D721Med (cell line): Measurements from ENCODE around the gene GRAP.
A peak's percentile ranks its signal among the peaks of the same experiment; 100 is the strongest.
"Not testable (repeated sequence)": the region's sequence is repeated elsewhere in the genome, so short reads cannot be mapped to it uniquely, and the experiment has no call there.

Source experiments
- DNase-seq: peaks from one replicate; pipeline ENCODE4 v3.0.0; 2011; ENCODE audit warnings: low spot score; ENCODE audit not compliant: insufficient read length
- FAIRE-seq: peaks from 2 replicates; lab custom pipeline; 2011; peaks lifted over from hg19 to GRCh38; lab: Jason Lieb, UNC
- CTCF ChIP-seq: IDR thresholded peaks from 2 replicates; pipeline ENCODE4 v1.5.1; 2012; ENCODE audit warnings: mild to moderate bottlenecking, control low read depth; ENCODE audit not compliant: insufficient read depth; ENCODE audit errors: missing control alignments

GRAP gene

DNA sequence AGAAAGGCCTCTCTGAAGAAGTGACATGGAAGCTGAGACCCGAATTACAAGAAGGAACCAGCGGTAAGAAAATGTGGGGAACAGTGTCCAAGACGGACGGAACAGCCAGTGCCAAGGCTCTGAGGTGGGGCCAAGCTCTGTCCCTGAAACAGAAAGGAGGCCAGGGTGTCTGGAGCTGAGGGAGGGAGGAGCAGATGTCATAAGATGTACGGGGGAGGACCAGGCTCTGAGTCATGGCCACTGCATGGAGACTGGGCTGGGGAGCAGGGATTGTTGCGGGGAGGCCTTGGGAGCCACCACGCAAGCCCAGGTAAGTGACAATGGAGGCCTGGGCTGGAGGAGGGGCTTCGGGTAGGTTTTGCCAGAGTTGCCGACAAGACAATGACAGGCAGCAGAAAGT lies 2.1 kb downstream of the GRAP start:
- DNase-seq, FAIRE-seq: not testable (repeated sequence)

DNA sequence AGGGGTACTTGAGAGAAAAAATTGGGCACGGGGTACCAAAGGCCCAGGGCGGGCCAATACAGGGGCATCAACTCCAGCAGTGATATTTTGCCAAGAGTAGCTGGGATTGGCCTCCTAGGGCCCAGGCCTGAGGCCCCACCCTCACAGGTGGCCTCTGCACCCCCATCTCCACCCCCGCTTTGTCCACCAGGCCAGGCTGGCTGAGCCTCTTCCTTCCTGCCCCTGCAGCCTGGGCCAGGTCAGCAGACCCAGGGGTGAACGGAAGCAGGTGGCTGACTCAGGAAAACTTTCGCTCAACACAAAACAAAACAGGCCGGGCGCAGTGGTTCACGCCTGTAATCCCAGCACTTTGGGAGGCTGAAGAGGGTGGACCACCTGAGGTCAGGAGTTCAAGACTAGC lies 3.7 kb downstream of the GRAP start:
- FAIRE-seq, DNase-seq: not testable (repeated sequence)

DNA sequence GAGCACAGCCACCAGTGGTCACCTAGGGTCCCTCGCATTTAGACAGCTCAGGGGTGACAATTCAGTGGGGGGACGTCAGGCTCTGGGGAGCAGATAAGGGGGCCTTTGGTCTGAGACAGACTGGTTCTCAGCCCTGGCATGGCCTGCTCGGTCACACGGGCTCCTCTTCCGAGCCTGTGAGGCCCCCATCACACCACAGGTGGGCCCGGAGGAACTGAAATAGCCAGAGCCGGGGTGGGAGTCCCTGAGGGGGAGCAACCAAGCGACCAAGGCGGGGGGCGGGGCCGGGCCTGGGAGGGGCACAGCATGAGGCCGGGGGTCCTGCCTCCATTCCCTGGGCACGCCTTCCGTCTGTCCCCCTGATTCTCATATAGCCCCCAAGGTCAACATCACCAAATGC lies 4.4 kb downstream of the GRAP start:
- FAIRE-seq, DNase-seq: not testable (repeated sequence)

DNA sequence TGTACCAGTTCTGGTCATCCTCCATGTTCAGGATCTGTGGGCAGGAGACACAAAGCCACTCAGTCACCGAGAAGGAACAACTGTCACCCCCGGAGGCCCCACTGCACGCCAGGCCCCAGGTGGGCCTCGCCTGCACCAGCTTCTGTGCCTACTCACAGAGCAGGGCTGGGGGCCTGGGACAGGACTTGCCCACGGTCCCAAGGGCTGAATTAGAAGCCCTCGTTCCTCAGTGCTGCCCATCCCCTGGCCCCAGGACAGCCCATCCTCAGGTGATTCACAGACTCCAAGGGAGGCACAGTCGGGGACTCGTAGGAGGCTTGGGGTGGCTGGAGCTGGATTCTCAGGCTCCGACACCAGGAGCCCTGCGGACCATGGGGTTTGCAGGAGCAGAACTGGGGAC lies 4.9 kb downstream of the GRAP start:
- not testable (repeated sequence) for DNase-seq, FAIRE-seq

DNA sequence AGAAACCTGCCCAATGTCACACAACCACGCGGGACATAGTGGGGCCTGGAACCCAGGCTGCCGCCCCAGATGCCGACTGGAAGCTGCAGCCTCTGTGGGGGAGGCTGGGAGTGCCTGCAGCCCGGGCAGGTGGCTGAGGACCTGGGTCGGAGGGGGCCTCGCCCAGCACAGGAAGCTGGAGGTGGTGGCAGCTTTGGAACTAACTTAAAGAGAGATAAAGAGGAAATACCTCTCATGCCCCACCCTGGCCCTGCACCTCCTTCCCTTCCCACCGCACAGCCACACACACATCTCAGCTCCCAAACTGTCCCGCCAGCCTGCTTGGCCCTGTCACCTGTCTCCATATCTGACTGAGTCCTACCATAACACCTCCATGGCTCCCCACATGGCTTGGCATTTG lies 6.4 kb downstream of the GRAP start:
- DNase-seq, FAIRE-seq: not testable (repeated sequence)

GRCh38 chr17:19038730-19039129 lies 8.0 kb downstream of the GRAP start:
- FAIRE-seq, DNase-seq: not testable (repeated sequence)

GRCh38 chr17:19038007-19038406 lies 8.8 kb downstream of the GRAP start:
- DNase-seq, FAIRE-seq: not testable (repeated sequence)

GRCh38 chr17:19037547-19037946 lies 9.2 kb downstream of the GRAP start:
- DNase-seq, FAIRE-seq: not testable (repeated sequence)

GRCh38 chr17:19036186-19036585 lies 10.6 kb downstream of the GRAP start:
- not testable (repeated sequence) for FAIRE-seq, DNase-seq

DNA sequence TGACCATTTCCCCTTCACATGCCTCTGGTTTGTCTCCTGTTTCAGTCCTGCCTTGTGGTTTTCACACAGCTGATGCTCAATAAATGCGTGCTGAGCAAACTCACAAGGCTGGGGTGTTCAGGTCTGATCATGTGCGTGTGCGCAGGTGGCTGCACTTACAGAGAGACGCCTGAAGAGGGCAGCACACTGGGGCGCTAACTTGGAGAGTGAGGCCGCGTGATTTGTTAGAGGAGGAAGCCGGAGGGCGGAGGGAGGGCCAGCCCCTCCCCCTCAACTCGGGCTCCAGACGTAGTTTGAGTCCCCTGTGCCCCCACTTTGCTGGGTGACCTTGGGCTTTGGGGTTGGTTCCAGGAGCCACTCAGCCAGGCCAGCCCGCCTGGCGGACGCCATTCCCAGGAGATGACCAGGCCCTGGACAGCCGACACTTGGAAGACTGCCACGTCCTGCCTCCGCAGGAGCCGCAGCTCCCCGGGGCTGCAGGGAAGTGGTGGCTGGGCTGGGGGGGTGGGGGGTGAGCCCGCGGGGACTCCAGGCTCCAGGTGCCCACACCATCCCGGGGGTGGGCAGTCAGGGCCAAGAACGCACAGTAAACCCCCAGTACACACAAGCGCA lies 14.3 kb downstream of the GRAP start:
- not testable (repeated sequence) for FAIRE-seq

GRCh38 chr17:19031729-19032128 lies 15.0 kb downstream of the GRAP start:
- not testable (repeated sequence) for DNase-seq, FAIRE-seq

More for the DNA sequence above, 14.3 kb downstream of the GRAP start:
- DNase-seq, result not testable (repeated sequence)

GRCh38 chr17:19030771-19031449 lies 15.8 kb downstream of the GRAP start:
- not testable (repeated sequence) for DNase-seq, FAIRE-seq

More at GRCh38 chr17:19031729-19032128, 15.0 kb downstream of the GRAP start:
- peak; percentile 13 for TF ChIP-seq CTCF

DNA sequence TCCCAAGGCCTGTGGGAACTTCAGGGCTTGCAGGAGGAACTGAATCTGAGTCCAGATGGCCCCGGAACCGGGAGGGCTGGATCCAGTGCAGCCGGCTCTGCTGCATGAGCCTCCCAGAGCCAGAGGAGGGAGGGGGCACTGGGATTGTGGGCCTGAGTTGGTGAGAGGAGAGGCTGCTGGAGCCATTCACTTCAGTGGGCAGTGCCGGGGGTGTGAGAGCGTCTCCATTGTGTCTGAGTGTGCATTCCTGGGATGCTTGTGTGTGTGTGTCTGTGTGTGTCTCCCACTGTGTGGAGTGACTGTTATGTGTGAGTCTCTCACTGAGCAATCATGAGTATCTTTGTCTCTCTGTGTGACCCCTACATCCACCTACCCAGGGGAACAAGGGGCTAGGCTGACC lies 17.0 kb downstream of the GRAP start:
- DNase-seq, FAIRE-seq: not testable (repeated sequence)

GRCh38 chr17:19028671-19029070 lies 18.1 kb downstream of the GRAP start:
- not testable (repeated sequence) for FAIRE-seq, DNase-seq
